ENCODE measurements around the gene SSBP3.

DNA sequence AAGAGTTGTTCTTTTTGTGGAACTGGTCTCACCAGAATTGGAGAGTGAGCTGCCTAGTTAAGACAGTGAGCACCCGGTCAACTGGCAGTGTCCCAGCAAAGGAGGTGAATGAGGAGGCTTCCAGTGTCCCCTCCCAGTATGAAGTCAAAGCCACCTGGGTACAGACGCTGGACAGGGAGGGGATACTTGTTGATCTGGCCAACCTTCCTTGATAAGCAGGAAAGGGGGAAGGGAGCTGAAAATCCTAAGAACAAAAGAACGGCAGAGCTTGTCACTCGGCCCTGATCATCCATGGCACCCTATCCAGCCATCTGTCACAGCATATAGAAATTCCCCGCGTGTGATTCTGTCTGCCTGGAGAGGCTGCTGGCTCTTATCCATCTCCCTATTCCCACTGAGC lies 91.5 kb downstream of the SSBP3 start:
- TF ChIP-seq CTCF (conservative IDR thresholded peaks at IDR 0.05; ENCODE audit: low read length) (no peak), EZH2phosphoT487 (IDR thresholded peaks at IDR 0.05; ENCODE audit: borderline replicate concordance, low read depth, low read length) (no peak)
